Measurements from ENCODE around the gene ZMIZ1.
A peak's percentile ranks its signal among the peaks of the same experiment; 100 is the strongest.

Gene ZMIZ1

DNA sequence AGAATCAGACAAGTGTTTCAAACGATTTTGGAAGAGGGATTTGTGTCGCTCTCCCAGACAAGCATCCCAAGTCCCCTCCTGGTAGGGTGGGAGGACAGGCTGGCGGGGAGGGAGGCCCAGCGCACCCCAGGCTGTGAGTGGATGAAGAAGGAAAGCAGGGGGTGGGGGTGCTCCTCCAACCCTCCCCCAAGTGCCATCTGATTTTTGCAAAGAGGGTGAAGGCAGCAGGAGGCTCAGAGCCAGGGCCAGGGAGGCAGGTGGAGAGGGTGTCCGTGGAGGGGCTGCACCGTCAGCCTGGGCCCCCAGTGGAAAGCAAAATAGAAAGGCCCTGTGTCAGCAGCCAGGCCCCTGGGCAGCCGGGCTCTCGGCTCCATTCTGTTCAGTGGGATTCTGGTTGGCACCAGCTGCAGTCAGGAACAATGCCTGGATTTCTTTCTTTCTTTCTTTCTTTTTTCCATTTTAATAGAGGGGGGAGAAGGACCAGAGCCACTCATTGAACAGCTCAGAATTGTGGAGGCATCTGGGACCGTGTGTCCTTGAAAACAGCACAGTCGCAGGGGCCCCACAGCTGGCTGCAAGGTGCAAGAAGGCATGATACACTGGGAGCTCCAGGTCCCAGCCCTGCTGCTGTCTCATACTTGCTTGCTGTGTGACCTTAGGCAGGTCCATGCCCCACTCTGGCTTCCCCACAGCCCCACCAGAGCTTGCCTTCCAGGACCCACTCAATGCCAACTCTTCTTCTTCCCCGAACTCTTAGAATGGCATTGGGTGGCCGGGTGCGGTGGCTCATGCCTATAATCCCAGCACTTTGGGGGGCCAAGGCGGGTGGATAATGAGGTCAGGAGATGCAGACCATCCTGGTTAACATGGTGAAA, 7.1 kb upstream of the ZMIZ1 start:
- H3K27ac ChIP-seq (ENCODE audit: low read depth, low read length) = no peak overlapping the region
- H3K36me3 ChIP-seq (ENCODE audit: control insufficient read depth, insufficient read depth, low read length) = no peaks in the 10 kb centered on the region
- no peak overlapping the region for H3K4me3 ChIP-seq (ENCODE audit: low read depth, low read length)
- H3K27me3 ChIP-seq (ENCODE audit: control insufficient read depth, insufficient read depth, low read length) = peaks cover 15% of the 10 kb centered on the region
- H3K9me3 ChIP-seq (ENCODE audit: control insufficient read depth, insufficient read depth, low read length) = no peaks in the 10 kb centered on the region
- H3K9ac ChIP-seq (ENCODE audit: low read depth, low read length) = no peak overlapping the region
- H3K4me1 ChIP-seq (ENCODE audit: control insufficient read depth, insufficient read depth, low read length) = peaks cover 11% of the 10 kb centered on the region

DNA sequence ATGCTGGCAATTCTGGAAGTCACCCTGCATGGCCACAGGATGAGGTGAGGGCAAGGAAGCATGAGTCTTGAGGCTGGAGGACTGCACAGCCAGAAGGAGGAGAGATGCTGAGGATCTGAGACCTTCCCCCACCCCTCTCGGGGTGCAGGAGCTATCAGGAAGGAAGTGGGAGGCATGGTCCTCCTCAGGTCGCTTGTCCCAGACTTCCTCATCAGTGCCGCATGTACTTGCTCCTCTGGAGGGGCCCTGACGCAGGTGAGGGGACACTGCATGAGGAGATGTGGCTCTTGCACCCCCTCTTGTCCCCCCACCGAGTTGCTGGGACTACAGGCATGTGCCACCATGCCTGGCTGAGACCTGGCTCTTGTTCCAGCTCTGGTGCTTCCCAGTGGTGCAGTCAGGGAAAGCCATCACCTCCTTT, 5.7 kb upstream of the ZMIZ1 start:
- no peak overlapping the region for H3K4me3 ChIP-seq (ENCODE audit: low read depth, low read length)
- H3K27ac ChIP-seq (ENCODE audit: low read depth, low read length) = no peak overlapping the region
- no peaks in the 10 kb centered on the region for H3K36me3 ChIP-seq (ENCODE audit: control insufficient read depth, insufficient read depth, low read length)
- no peak overlapping the region for H3K9ac ChIP-seq (ENCODE audit: low read depth, low read length)
- peaks cover 5% of the 10 kb centered on the region for H3K4me1 ChIP-seq (ENCODE audit: control insufficient read depth, insufficient read depth, low read length)
- H3K9me3 ChIP-seq (ENCODE audit: control insufficient read depth, insufficient read depth, low read length) = no peaks in the 10 kb centered on the region
- H3K27me3 ChIP-seq (ENCODE audit: control insufficient read depth, insufficient read depth, low read length) = peaks cover 9% of the 10 kb centered on the region; the same call in 1 of the 2 replicates

DNA sequence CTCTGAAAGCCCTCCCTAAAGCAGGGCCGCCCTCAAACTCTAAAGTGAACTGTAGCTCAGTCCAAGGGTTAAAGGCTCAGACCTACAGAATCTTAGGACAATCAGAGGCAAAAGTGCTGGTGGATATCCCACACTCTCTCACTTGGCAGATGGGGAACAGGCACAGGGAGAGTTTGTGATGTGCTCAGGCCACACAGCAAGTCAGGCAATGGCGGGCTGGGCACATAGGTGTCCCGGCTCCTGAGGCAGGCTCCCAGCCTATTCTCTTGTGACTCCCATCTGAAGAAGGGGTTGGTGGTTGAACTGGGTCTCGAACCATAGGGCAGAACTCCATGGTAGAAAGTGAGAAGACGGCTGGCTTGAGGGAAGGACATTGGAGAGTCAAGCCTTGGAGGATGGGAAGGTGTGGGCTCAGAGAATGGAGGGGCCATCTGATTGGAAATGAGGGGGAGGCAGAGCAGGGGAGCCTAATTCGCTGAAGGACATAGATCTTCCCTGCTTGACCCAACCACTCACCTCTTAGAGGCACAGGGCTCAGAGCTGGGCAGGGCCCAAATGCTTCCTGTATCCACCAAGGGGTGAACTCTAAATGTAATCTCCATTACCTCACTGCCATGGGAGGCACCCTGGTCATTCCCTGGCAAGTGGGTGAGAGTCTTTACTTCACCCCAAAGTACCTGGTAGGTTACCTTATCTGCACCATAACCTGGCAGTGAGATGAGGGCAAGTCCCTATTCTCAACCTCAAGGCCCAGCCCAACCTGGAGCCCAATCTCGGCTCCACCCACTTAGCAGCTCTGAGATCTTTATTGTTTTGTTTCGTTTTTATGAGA, 4.9 kb upstream of the ZMIZ1 start:
- no peak overlapping the region for H3K4me3 ChIP-seq (ENCODE audit: low read depth, low read length)
- no peak overlapping the region for H3K27ac ChIP-seq (ENCODE audit: low read depth, low read length)
- no peak overlapping the region for H3K9ac ChIP-seq (ENCODE audit: low read depth, low read length)
- H3K36me3 ChIP-seq (ENCODE audit: control insufficient read depth, insufficient read depth, low read length) = no peaks in the 10 kb centered on the region
- H3K9me3 ChIP-seq (ENCODE audit: control insufficient read depth, insufficient read depth, low read length) = no peaks in the 10 kb centered on the region
- H3K27me3 ChIP-seq (ENCODE audit: control insufficient read depth, insufficient read depth, low read length) = peaks cover 9% of the 10 kb centered on the region; the same call in 1 of the 2 replicates
- peaks cover 5% of the 10 kb centered on the region for H3K4me1 ChIP-seq (ENCODE audit: control insufficient read depth, insufficient read depth, low read length)

DNA sequence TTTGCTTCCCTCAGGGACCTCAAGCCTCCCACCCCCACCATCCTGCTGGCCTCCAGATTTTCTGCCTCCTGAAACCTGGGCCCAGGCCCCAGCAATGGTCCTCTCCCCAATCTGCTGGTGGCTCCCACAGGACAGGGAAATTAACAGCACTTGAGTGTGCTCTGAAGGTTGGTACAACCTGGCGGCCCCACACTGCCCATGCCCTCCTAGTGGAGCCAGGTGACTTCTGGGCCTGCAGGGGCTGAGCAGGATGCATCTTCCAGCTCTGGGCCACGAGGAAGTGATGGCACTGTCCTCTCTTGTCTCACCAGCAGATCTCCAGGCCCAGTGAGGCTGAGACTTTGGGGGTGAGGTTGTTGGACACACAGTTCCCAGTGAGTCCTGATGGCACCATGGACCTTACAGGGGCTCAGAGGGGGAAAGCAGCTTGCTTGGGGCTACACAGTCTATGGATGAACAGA, 3.6 kb upstream of the ZMIZ1 start:
- Histone ChIP-seq H3K27ac (ENCODE audit: low read depth, low read length) (no peak overlapping the region), H3K9ac (ENCODE audit: low read depth, low read length) (no peak overlapping the region), H3K27me3 (ENCODE audit: control insufficient read depth, insufficient read depth, low read length) (peaks cover 9% of the 10 kb centered on the region; the same call in 1 of the 2 replicates), H3K36me3 (ENCODE audit: control insufficient read depth, insufficient read depth, low read length) (no peaks in the 10 kb centered on the region), H3K4me1 (ENCODE audit: control insufficient read depth, insufficient read depth, low read length) (peaks cover 5% of the 10 kb centered on the region), H3K9me3 (ENCODE audit: control insufficient read depth, insufficient read depth, low read length) (no peaks in the 10 kb centered on the region), H3K4me3 (ENCODE audit: low read depth, low read length) (no peak overlapping the region)

DNA sequence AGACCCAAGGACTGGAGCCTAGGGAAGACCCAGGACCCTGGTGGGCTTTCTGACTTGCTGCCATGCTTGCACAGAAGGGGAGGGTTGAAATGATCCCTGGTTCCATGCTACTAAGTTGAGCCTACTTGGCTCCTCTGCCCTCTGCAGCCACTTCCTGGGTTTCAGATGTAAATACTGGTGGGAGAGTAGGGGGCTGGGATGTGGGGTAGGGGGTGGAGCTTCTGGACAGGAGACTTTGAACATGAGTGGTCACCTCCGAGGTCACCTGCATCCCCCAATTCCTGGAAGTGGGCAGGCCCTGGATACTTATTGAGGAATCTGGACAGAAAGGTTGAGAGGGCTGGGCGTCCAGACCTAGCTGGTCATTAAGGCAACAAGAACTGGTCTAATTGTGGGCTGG, 2.9 kb upstream of the ZMIZ1 start:
- no peak overlapping the region for H3K9ac ChIP-seq (ENCODE audit: low read depth, low read length)
- no peak overlapping the region for H3K4me3 ChIP-seq (ENCODE audit: low read depth, low read length)
- H3K27me3 ChIP-seq (ENCODE audit: control insufficient read depth, insufficient read depth, low read length) = peaks cover 9% of the 10 kb centered on the region; the same call in 1 of the 2 replicates
- peaks cover 5% of the 10 kb centered on the region for H3K4me1 ChIP-seq (ENCODE audit: control insufficient read depth, insufficient read depth, low read length)
- H3K9me3 ChIP-seq (ENCODE audit: control insufficient read depth, insufficient read depth, low read length) = no peaks in the 10 kb centered on the region
- no peaks in the 10 kb centered on the region for H3K36me3 ChIP-seq (ENCODE audit: control insufficient read depth, insufficient read depth, low read length)
- no peak overlapping the region for H3K27ac ChIP-seq (ENCODE audit: low read depth, low read length)

DNA sequence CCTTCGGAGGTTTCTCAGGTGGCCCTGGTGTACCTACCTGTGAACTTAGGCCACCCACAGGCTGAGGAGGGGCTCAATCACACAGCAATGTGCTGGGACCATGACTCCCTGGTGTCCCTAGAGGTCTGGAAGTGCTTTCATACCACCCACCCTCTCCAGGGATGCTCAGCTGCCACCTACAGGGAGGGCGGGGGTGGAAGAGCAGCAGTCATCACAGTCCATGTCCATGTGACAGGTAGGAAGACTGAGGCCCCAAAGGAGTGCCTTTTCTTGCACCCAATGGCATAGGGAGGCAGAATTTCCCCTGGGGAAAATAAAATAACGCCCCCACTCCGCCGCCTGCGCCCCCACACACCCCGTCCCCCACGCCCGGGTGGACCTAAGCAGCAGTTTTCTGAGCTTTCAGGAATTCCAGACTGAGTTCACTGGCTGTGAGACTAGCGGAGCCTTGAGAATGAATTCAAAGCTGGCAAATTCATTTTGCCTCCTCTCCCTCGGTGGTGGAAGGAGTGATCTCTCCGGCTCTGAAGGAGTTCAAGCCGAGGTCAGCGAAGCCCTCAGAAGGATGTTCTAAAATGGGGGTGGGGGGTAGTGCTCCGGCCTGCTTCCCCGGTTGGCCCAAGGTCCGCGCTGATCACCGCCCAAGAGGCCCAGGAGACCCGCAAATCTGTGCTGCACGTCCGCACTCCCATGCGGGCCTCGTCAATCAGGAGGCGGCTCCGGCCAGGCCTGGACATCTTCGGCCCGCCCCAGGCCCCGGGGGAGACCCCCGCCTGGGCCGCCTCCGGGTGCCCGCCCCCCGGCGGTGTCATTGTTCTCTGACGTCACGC, 2.1 kb upstream of the ZMIZ1 start:
- H3K4me3 ChIP-seq (ENCODE audit: low read depth, low read length) = peak overlapping the region; percentile 57
- H3K27me3 ChIP-seq (ENCODE audit: control insufficient read depth, insufficient read depth, low read length) = peaks cover 9% of the 10 kb centered on the region; the same call in 1 of the 2 replicates
- peak overlapping the region; percentile 61 for H3K27ac ChIP-seq (ENCODE audit: low read depth, low read length)
- no peak overlapping the region for H3K9ac ChIP-seq (ENCODE audit: low read depth, low read length)
- H3K9me3 ChIP-seq (ENCODE audit: control insufficient read depth, insufficient read depth, low read length) = no peaks in the 10 kb centered on the region
- H3K4me1 ChIP-seq (ENCODE audit: control insufficient read depth, insufficient read depth, low read length) = peaks cover 10% of the 10 kb centered on the region
- no peaks in the 10 kb centered on the region for H3K36me3 ChIP-seq (ENCODE audit: control insufficient read depth, insufficient read depth, low read length)

DNA sequence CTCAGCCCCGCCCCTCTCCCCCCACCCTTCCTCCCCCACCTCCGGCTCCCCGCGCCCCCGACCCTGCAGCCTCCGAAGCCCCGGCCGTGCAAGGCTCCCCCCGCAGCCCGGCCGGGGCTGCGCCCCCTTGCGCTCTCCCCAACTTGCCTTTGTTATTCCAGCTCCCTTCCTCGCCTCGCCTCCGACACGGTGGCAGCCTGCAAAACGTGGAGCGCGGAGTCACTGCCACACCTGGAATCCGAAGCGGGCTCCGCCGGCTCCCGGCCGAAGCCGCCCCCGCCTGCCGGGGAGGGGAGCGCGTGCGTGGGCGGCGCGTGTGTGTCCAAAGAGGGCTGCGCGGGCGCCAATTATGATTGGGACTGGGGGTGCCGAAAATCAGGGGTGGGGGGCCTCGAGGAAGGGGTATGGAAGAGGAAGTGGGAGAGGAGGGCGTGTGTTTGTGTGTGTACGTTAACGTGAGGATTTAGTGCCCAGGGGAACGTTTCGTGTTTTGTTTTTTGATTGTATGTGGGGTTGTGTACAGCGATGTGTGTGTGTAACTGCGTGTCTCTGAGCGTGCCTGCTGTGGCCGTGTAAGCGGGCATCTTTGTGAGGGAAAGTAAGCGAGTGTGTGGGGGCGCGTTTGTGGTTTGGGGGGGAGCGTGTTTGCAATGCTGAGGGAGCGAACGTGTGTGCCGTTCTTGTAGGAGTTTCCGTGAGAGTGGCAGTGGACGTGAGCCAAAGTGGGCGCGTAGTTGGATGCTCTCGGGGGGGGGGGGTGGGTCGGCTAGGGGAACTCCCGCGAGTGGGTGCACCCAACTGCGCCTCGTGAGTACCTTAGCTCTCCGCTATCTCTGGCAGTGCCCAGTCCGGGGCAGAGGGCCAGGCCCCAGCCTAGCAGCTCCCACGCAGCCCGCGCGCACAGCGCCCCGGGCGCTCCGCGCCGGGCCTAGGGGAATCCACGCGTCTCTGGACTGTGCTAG, 1.2 kb upstream of the ZMIZ1 start:
- no peak overlapping the region for H3K9ac ChIP-seq (ENCODE audit: low read depth, low read length)
- peaks cover 19% of the 10 kb centered on the region for H3K4me1 ChIP-seq (ENCODE audit: control insufficient read depth, insufficient read depth, low read length)
- H3K27ac ChIP-seq (ENCODE audit: low read depth, low read length) = no peak overlapping the region

DNA sequence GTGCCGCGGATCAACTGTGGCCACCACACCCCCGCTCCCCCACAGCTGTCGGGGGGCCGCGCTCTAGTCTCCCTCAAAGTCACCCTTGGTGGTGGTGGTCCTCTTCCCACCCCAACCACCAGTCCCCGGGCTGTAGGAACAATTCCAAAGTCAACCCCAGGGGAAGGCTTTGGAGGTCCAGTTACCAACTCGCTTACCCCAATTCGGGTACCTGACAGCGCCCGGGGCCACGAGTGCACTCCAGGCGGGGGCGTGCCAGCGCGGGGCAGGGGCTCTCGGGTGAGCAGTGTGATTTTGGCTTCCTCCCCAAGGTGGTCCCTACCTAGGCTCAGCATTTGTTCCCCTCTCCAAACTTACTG, 584 bp upstream of the ZMIZ1 start:
- no peaks in the 10 kb centered on the region for H3K9me3 ChIP-seq (ENCODE audit: control insufficient read depth, insufficient read depth, low read length)
- H3K4me1 ChIP-seq (ENCODE audit: control insufficient read depth, insufficient read depth, low read length) = peaks cover 25% of the 10 kb centered on the region
- peaks cover 12% of the 10 kb centered on the region; the same call in 1 of the 2 replicates for H3K27me3 ChIP-seq (ENCODE audit: control insufficient read depth, insufficient read depth, low read length)
- peak overlapping the region; percentile 40 for H3K27ac ChIP-seq (ENCODE audit: low read depth, low read length)
- H3K9ac ChIP-seq (ENCODE audit: low read depth, low read length) = no peak overlapping the region
- H3K36me3 ChIP-seq (ENCODE audit: control insufficient read depth, insufficient read depth, low read length) = no peaks in the 10 kb centered on the region
- peak overlapping the region; percentile 89 for H3K4me3 ChIP-seq (ENCODE audit: low read depth, low read length)

More for the DNA sequence above, 1.2 kb upstream of the ZMIZ1 start:
- peaks cover 11% of the 10 kb centered on the region; the same call in 1 of the 2 replicates for H3K27me3 ChIP-seq (ENCODE audit: control insufficient read depth, insufficient read depth, low read length)
- no peaks in the 10 kb centered on the region for H3K9me3 ChIP-seq (ENCODE audit: control insufficient read depth, insufficient read depth, low read length)
- no peaks in the 10 kb centered on the region for H3K36me3 ChIP-seq (ENCODE audit: control insufficient read depth, insufficient read depth, low read length)
- peak overlapping the region; percentile 89 for H3K4me3 ChIP-seq (ENCODE audit: low read depth, low read length)

DNA sequence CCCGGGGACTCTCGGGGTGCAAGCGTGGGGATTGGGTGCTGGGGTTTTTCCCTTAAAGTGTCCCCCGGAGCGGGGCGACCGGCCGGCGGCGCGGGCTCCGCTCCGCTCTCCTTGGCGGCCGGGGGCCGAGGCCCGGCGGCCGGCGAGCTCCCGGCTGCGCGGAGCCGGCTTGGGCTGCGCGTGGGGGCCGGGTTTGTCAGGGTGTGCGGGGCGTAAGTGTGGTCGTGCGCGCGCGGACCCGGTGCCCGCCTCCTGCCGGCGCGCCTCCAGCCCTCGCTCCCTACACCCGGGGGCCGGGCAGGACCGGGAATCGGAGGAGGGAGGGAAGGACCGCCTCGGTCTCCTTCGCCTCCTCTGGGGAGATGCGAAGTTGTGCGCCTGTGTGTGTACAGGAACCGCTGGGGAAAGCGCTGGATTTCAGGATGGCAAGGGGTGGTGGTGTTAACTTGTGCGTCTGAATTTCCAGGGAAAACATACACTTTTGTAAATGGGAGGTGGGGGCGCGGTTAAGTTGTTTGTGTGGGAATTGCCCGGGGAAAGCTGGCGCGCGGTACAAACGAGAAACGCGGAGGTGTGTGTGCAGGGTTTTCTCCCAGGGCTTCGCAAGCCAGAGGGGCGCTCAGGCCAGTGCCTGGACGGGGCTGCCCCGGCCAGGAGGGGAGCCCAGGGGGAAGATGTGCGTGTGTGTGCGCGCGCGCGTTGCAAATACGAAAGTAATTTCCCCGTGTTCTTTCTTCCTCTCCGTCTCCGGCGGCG, 737 bp downstream of the ZMIZ1 start:
- H3K9ac ChIP-seq (ENCODE audit: low read depth, low read length) = peak overlapping the region; percentile 40; the same call in 1 of the 2 replicates
- H3K27ac ChIP-seq (ENCODE audit: low read depth, low read length) = peak overlapping the region; percentile 88
- H3K27me3 ChIP-seq (ENCODE audit: control insufficient read depth, insufficient read depth, low read length) = peaks cover 12% of the 10 kb centered on the region; the same call in 1 of the 2 replicates
- no peaks in the 10 kb centered on the region for H3K36me3 ChIP-seq (ENCODE audit: control insufficient read depth, insufficient read depth, low read length)
- peaks cover 36% of the 10 kb centered on the region for H3K4me1 ChIP-seq (ENCODE audit: control insufficient read depth, insufficient read depth, low read length)
- H3K4me3 ChIP-seq (ENCODE audit: low read depth, low read length) = peak overlapping the region; percentile 89
- H3K9me3 ChIP-seq (ENCODE audit: control insufficient read depth, insufficient read depth, low read length) = no peaks in the 10 kb centered on the region

Measured in HUES48 (cell line).